IMR-90 (cell line): ENCODE data around the gene PIWIL4. TPM values are rescaled to one million over a fixed set of nuclear protein-coding genes. Genes with fewer than 3 reads are reported as not detected.

Source experiments
- ATAC-seq: fragments of 200-7000 bp; cut with Tn5 transposase; 2 replicates; pipeline ENCODE4 v1.9.1; 2020; ENCODE audit warnings: low read depth, mild to moderate bottlenecking, moderate library complexity
- BruUV-seq: library from RNA; stranded (reverse); fragments of 400-500 nt; replicated peaks from 2 replicates; lab custom pipeline; 2021; lab: Mats Ljungman, UMichigan
- CTCF ChIA-PET: fragments of 300-600 bp; formaldehyde crosslinking; extraction: SDS; loops from one replicate; lab custom pipeline; 2021; ENCODE audit warnings: antibody characterized with exemption; lab: Yijun Ruan, JAX
- POLR2A ChIA-PET: fragments of 300-600 bp; sonication (Branson Sonifier 250); formaldehyde crosslinking; loops from one replicate; lab custom pipeline; 2022; ENCODE audit warnings: antibody characterized with exemption; ENCODE audit not compliant: unreplicated experiment; lab: Charles Lee
- DNase-seq: peaks from one replicate; pipeline ENCODE4 v3.0.0; 2013
- H2AFZ ChIP-seq: replicated peaks from 2 replicates; pipeline ENCODE3; 2013; ENCODE audit warnings: low read length, mild to moderate bottlenecking; ENCODE audit not compliant: poor library complexity
- H2AK5ac ChIP-seq: 2 replicates; pipeline ENCODE4 v1.6.1; 2013; ENCODE audit warnings: low read depth, low read length, inconsistent platforms
- H2AK9ac ChIP-seq: replicated peaks from 2 replicates; pipeline ENCODE3; 2013; ENCODE audit warnings: mild to moderate bottlenecking, low read depth, low read length, moderate library complexity; ENCODE audit not compliant: poor library complexity
- H2BK120ac ChIP-seq: 2 replicates; pipeline ENCODE4 v1.6.1; 2013; ENCODE audit warnings: low read depth, low read length, inconsistent platforms
- H2BK15ac ChIP-seq: 3 replicates; pipeline ENCODE4 v1.6.1; 2013; ENCODE audit warnings: low read depth, low read length, inconsistent platforms
- H2BK20ac ChIP-seq: 2 replicates; pipeline ENCODE4 v1.6.1; 2013; ENCODE audit warnings: low read depth, mild to moderate bottlenecking, inconsistent platforms, low read length, moderate library complexity
- H2BK5ac ChIP-seq: 2 replicates; pipeline ENCODE4 v1.6.1; 2013; ENCODE audit warnings: mild to moderate bottlenecking, low read depth, low read length, inconsistent platforms; ENCODE audit not compliant: poor library complexity, severe bottlenecking
- H3K14ac ChIP-seq: replicated peaks from 2 replicates; pipeline ENCODE4 v1.6.1; 2013; ENCODE audit warnings: low read depth, low read length, inconsistent platforms
- H3K18ac ChIP-seq: 2 replicates; pipeline ENCODE4 v1.6.1; 2013; ENCODE audit warnings: low read depth, low read length, control low read depth
- H3K23ac ChIP-seq: 2 replicates; pipeline ENCODE4 v1.6.1; 2013; ENCODE audit warnings: low read depth, low read length, inconsistent platforms
- H3K27ac ChIP-seq: 2 replicates; pipeline ENCODE4 v1.5.1; 2013; ENCODE audit warnings: mild to moderate bottlenecking, control low read depth, low read length; ENCODE audit not compliant: insufficient read depth
- H3K27me3 ChIP-seq: 2 replicates; pipeline ENCODE4 v1.6.1; 2013; ENCODE audit warnings: low read length; ENCODE audit not compliant: control insufficient read depth, insufficient read depth
- H3K36me3 ChIP-seq: 2 replicates; pipeline ENCODE4 v1.6.1; 2013; ENCODE audit warnings: low read length, mixed read lengths; ENCODE audit not compliant: control insufficient read depth, insufficient read depth
- H3K4ac ChIP-seq: 2 replicates; pipeline ENCODE4 v1.6.1; 2013; ENCODE audit warnings: low read depth, low read length, inconsistent platforms
- H3K4me1 ChIP-seq: 2 replicates; pipeline ENCODE4 v1.6.1; 2013; ENCODE audit warnings: low read length, mixed read lengths; ENCODE audit not compliant: control insufficient read depth, insufficient read depth
- H3K4me2 ChIP-seq: 2 replicates; pipeline ENCODE4 v1.6.1; 2013; ENCODE audit warnings: low read depth, mild to moderate bottlenecking, control low read depth, low read length, moderate library complexity
- H3K4me3 ChIP-seq: 2 replicates; pipeline ENCODE4 v1.5.1; 2013; ENCODE audit warnings: low read depth, mild to moderate bottlenecking, control low read depth, low read length, moderate library complexity; ENCODE audit not compliant: insufficient read depth
- H3K56ac ChIP-seq: 2 replicates; pipeline ENCODE4 v1.6.1; 2013; ENCODE audit warnings: low read length, inconsistent platforms; ENCODE audit not compliant: insufficient read depth; ENCODE audit errors: extremely low read depth
- H3K79me1 ChIP-seq, 2 experiments: 2 replicates each; pipeline ENCODE4 v1.6.1; 2013; ENCODE audit warnings: low read length in 2 of 2, inconsistent platforms in 1 of 2, low read depth in 1 of 2
- H3K9ac ChIP-seq: 2 replicates; pipeline ENCODE4 v1.6.1; 2013; ENCODE audit warnings: low read depth, low read length, control low read depth
- H3K9me1 ChIP-seq: 2 replicates; pipeline ENCODE4 v1.6.1; 2013; ENCODE audit warnings: low read length, inconsistent platforms; ENCODE audit not compliant: insufficient read depth
- H3K9me3 ChIP-seq: 2 replicates; pipeline ENCODE4 v1.6.1; 2013; ENCODE audit warnings: low read length; ENCODE audit not compliant: control insufficient read depth, insufficient read depth
- H4K20me1 ChIP-seq: 2 replicates; pipeline ENCODE4 v1.6.1; 2013; ENCODE audit warnings: low read length, inconsistent platforms; ENCODE audit not compliant: insufficient read depth
- H4K5ac ChIP-seq: 2 replicates; pipeline ENCODE4 v1.6.1; 2013; ENCODE audit warnings: mild to moderate bottlenecking, low read depth, low read length, control low read depth
- H4K8ac ChIP-seq, 2 experiments: 2 replicates each; pipeline ENCODE4 v1.6.1; 2013; ENCODE audit warnings: low read depth in 2 of 2, low read length in 2 of 2, control low read depth in 1 of 2, inconsistent platforms in 1 of 2
- H4K91ac ChIP-seq: 2 replicates; pipeline ENCODE4 v1.6.1; 2013; ENCODE audit warnings: low read depth, low read length, inconsistent platforms; ENCODE audit not compliant: insufficient read depth
- BHLHE40 ChIP-seq: fragments of 150-350 bp; IDR thresholded peaks from 2 replicates; pipeline ENCODE4 v1.6.1; 2016; ENCODE audit warnings: mild to moderate bottlenecking, low read depth, low read length
- CEBPB ChIP-seq: IDR thresholded peaks from 2 replicates; pipeline ENCODE4 v1.6.1; 2012; ENCODE audit warnings: low read depth, low read length, improper control_type of control experiment
- CHD1 ChIP-seq: IDR thresholded peaks from 2 replicates; pipeline ENCODE4 v1.6.1; 2012; ENCODE audit warnings: low read depth, low read length, improper control_type of control experiment
- MAFK ChIP-seq: IDR thresholded peaks from 2 replicates; pipeline ENCODE4 v1.6.1; 2012; ENCODE audit warnings: low read depth, low read length, improper control_type of control experiment
- NFE2L2 ChIP-seq: fragments of 150-350 bp; IDR thresholded peaks from 2 replicates; pipeline ENCODE4 v1.6.1; 2016; ENCODE audit warnings: low read depth, mild to moderate bottlenecking, low read length
- RFX5 ChIP-seq: IDR thresholded peaks from 2 replicates; pipeline ENCODE4 v1.8.0; 2012; ENCODE audit warnings: low read depth, mild to moderate bottlenecking, low read length, moderate library complexity
- SMC3 ChIP-seq: fragments of 150-350 bp; IDR thresholded peaks from 2 replicates; pipeline ENCODE4 v1.6.1; 2016; ENCODE audit warnings: low read depth, mild to moderate bottlenecking, antibody characterized with exemption, low read length, moderate library complexity
- WGBS, 2 experiments: methylation state at CpG; one replicate each; pipeline versions ENCODE4 v1.1.5 to v1.1.7; 2013; ENCODE audit warnings: missing lambda C conversion rate in 2 of 2; ENCODE audit not compliant: insufficient read length in 1 of 2; ENCODE audit errors: extremely low coverage in 2 of 2; 5-methylcytosine and 5-hydroxymethylcytosine counted together
- dilution Hi-C: fragments of 300-500 bp; cut with HindIII; formaldehyde crosslinking; loops from one replicate; pipeline ENCODE4 v1.14.3; 2018; ENCODE audit warnings: low sequenced_read_pairs; ENCODE audit not compliant: unreplicated experiment
- in situ Hi-C: fragments of 300-500 bp; cut with MboI; formaldehyde crosslinking; loops from 3 replicates; pipeline ENCODE4 v1.14.3; 2019; ENCODE audit warnings: low sequenced_read_pairs, inconsistent platforms, mixed read lengths
- intact Hi-C: fragments of 100-400 bp; cut with micrococcal nuclease; formaldehyde crosslinking; loops from 2 replicates; pipeline ENCODE4 v1.10.0; 2022
- polyA plus RNA-seq, 3 experiments: library from polyadenylated mRNA; depleted of rRNA; stranded (reverse); fragments of >200 nt; gene quantifications; 2 replicates each; pipeline ENCODE4 v1.2.3, GENCODE V29; 2012; ENCODE audit warnings: low replicate concordance in 1 of 3
- total RNA-seq: library from RNA; depleted of rRNA; stranded (reverse); fragments of >200 nt; gene quantifications from 2 replicates; pipeline ENCODE4 v1.2.3, GENCODE V29; 2012
- TF ChIP-seq, protein P1 (sequence below): fragments of 150-350 bp; IDR thresholded peaks from 2 replicates; pipeline ENCODE4 v1.6.1; 2016; ENCODE audit warnings: low read depth, mild to moderate bottlenecking, low read length, moderate library complexity, borderline replicate concordance
- TF ChIP-seq, protein P2 (sequence below): fragments of 150-350 bp; IDR thresholded peaks from 2 replicates; pipeline ENCODE4 v1.6.1; 2017; ENCODE audit warnings: mild to moderate bottlenecking, antibody characterized with exemption, low read length, low read depth

The PIWIL4 gene
- total and polyA plus RNA-seq, 2 of the 4 experiments (the other 2 are of a cell fraction) = 0.72 to 1.3 TPM

DNA sequence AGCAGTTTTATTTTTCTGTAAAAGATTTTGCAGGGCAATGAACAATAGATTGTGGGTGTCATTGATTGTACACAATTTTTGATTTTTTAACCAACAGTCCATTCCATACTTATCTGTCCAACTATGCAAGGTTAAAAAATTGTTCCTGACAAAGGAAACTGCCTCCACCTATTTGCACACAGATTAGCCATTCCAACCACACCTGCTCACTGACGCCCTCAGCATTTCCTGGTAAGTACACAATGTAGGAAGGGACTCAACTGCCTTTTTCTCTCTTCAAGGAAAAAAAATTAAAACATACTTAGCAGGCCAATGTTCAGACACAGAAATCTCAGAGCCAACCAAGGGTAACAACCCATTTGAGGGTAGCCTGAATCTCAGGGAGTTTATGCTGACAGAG is 27.7 kb upstream of the PIWIL4 start:
- no peak overlapping the region for H3K14ac ChIP-seq
- H2BK20ac ChIP-seq = no peak overlapping the region
- no peak overlapping the region for H2AK9ac ChIP-seq
- in situ Hi-C loops = no loop called here
- H3K36me3 ChIP-seq = no peaks in the 10 kb centered on the region
- no peak overlapping the region for H2BK5ac ChIP-seq
- no peak overlapping the region for H3K56ac ChIP-seq
- no peak overlapping the region for H3K27ac ChIP-seq
- intact Hi-C loops = no loop called here
- H3K18ac ChIP-seq = no peak overlapping the region
- H2BK120ac ChIP-seq = no peak overlapping the region
- H3K23ac ChIP-seq = no peak overlapping the region
- peaks cover 3% of the 10 kb centered on the region; the same call in 1 of the 2 replicates for H3K27me3 ChIP-seq
- TF ChIP-seq CEBPB (no peak), NFE2L2 (no peak), MAFK (no peak), RFX5 (no peak), BHLHE40 (no peak), SMC3 (no peak), CHD1 (no peak)
- TF ChIP-seq, protein P1, sequence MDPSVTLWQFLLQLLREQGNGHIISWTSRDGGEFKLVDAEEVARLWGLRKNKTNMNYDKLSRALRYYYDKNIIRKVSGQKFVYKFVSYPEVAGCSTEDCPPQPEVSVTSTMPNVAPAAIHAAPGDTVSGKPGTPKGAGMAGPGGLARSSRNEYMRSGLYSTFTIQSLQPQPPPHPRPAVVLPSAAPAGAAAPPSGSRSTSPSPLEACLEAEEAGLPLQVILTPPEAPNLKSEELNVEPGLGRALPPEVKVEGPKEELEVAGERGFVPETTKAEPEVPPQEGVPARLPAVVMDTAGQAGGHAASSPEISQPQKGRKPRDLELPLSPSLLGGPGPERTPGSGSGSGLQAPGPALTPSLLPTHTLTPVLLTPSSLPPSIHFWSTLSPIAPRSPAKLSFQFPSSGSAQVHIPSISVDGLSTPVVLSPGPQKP = no peak
- TF ChIP-seq, protein P2, sequence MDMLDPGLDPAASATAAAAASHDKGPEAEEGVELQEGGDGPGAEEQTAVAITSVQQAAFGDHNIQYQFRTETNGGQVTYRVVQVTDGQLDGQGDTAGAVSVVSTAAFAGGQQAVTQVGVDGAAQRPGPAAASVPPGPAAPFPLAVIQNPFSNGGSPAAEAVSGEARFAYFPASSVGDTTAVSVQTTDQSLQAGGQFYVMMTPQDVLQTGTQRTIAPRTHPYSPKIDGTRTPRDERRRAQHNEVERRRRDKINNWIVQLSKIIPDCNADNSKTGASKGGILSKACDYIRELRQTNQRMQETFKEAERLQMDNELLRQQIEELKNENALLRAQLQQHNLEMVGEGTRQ = no peak
- no TSS peak for BruUV-seq
- H3K4ac ChIP-seq = no peak overlapping the region
- no peak overlapping the region for H4K91ac ChIP-seq
- H2BK15ac ChIP-seq = no peak overlapping the region
- dilution Hi-C loops = no loop called here
- H3K79me1 ChIP-seq = no peaks in the 10 kb centered on the region
- POLR2A ChIA-PET = no interaction called here
- no peaks in the 10 kb centered on the region for H4K20me1 ChIP-seq
- H4K5ac ChIP-seq = no peak overlapping the region
- H3K4me2 ChIP-seq = no peak overlapping the region
- CTCF ChIA-PET = interaction anchor here (1.1 kb wide), 1 partner anchor 20 kb away, joined by 3 read pairs; no protein-coding TSS in a partner anchor
- no peak overlapping the region for H2AK5ac ChIP-seq
- no peak for ATAC-seq
- H4K8ac ChIP-seq = no peak overlapping the region
- no CpG with 5 or more reads among the region's 1 CpG for WGBS, 2 experiments
- peaks cover 3% of the 10 kb centered on the region for H3K4me1 ChIP-seq
- no peak for DNase-seq
- no peaks in the 10 kb centered on the region for H3K9me3 ChIP-seq
- H2AFZ ChIP-seq = no peak overlapping the region
- no peak overlapping the region for H3K9ac ChIP-seq
- H3K4me3 ChIP-seq = no peak overlapping the region
- 0 out of 2 replicates have a peak, but pooled peaks cover 3% of the 10 kb centered on the region for H3K9me1 ChIP-seq
